ENCODE results near the gene LPCAT1.

Gene LPCAT1

DNA sequence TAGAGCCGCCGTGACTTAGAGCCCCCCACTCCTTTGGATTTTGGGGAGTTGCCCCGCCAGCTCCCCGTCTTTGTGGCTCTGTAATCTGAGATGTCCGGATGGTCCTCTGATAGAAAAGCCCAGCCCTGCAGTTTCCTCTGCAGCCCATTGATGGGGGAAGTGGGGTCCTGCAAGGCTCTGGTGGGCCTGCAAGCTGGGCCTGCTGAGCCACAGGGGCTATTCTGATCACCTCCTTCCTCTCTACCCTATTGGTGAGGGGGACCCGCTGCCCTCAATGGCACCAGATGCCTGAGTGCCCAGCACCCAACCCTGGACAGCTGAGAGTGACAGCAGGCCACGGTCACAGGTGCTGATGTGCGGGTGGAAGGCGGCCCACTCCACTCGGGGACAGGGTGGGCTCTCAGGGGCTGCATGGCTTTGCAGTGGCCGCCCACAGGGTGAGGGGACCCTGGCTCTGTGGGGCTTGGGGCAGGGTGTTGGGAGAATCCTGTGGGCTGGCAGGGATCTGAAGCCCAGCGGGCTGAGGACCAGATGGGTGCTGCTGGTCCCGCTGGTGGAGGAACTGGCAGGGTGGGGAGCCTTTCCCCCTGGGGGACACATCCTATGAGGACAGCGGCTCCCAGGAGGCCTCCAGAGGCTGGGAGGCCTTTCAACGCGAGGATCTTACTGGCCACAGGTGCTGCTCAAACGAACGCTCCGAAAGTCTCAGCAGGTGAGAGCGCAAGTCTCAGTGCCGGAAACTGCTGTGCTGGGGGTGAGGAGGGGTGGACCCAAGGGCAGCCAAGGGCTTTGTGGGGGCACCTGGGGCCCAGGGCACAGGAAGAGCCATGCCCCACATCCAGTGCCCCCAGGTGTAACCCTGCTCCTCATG is 30.0 kb upstream of the LPCAT1 start:
- in situ Hi-C loops (cut with HindIII; ENCODE audit: low sequenced_read_pairs): no loop called here

DNA sequence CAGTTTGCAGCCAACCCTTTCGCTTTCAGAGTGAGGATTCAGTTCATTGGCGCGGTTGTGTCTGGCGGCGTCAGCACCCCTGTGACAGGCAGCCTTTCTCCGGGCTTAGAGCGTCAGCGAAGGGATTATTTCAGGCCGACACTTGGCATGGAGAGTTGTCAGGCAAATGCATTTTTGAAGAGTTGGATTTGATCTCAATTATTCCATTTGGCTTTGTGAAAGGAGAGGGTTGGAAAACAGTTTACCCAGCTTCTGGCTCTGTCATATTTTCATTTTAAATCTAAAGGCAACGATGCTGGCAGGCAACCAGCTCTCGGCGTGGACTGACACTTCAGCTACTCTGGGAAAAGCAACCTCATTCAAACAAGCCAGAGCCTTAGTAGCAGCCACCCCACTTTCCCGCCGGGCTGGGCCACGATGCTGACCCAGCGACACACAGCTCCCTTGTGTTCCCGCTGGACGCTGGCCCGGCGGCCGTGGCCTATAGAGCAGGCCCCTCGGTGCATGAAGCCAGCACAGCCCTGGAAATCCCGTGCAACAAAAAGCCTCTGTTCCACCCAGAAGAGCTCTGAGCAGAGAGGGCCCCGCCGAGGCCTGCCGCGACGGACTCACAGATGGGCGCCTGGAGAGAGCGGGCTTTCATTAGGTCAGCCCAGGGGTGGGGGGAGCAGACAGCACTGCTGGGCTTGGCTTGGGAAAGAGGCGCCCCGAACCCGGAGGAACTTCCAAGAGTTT is 28.9 kb upstream of the LPCAT1 start:
- in situ Hi-C loops (cut with HindIII; ENCODE audit: low sequenced_read_pairs): no loop called here
- TF ChIP-seq, protein P1, sequence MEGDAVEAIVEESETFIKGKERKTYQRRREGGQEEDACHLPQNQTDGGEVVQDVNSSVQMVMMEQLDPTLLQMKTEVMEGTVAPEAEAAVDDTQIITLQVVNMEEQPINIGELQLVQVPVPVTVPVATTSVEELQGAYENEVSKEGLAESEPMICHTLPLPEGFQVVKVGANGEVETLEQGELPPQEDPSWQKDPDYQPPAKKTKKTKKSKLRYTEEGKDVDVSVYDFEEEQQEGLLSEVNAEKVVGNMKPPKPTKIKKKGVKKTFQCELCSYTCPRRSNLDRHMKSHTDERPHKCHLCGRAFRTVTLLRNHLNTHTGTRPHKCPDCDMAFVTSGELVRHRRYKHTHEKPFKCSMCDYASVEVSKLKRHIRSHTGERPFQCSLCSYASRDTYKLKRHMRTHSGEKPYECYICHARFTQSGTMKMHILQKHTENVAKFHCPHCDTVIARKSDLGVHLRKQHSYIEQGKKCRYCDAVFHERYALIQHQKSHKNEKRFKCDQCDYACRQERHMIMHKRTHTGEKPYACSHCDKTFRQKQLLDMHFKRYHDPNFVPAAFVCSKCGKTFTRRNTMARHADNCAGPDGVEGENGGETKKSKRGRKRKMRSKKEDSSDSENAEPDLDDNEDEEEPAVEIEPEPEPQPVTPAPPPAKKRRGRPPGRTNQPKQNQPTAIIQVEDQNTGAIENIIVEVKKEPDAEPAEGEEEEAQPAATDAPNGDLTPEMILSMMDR (IDR thresholded peaks at IDR 0.05; ENCODE audit: low read depth, low read length): no peak
- no peak for DNase-seq (ENCODE audit: low read depth, low spot score)
- no peak overlapping the region for H3K4me3 ChIP-seq (ENCODE audit: low read depth, low read length)

More for the DNA sequence above, 30.0 kb upstream of the LPCAT1 start:
- TF ChIP-seq, protein P1 (IDR thresholded peaks at IDR 0.05; ENCODE audit: low read depth, low read length): no peak
- H3K4me3 ChIP-seq (ENCODE audit: low read depth, low read length): no peak overlapping the region
- no peak for DNase-seq (ENCODE audit: low read depth, low spot score)

DNA sequence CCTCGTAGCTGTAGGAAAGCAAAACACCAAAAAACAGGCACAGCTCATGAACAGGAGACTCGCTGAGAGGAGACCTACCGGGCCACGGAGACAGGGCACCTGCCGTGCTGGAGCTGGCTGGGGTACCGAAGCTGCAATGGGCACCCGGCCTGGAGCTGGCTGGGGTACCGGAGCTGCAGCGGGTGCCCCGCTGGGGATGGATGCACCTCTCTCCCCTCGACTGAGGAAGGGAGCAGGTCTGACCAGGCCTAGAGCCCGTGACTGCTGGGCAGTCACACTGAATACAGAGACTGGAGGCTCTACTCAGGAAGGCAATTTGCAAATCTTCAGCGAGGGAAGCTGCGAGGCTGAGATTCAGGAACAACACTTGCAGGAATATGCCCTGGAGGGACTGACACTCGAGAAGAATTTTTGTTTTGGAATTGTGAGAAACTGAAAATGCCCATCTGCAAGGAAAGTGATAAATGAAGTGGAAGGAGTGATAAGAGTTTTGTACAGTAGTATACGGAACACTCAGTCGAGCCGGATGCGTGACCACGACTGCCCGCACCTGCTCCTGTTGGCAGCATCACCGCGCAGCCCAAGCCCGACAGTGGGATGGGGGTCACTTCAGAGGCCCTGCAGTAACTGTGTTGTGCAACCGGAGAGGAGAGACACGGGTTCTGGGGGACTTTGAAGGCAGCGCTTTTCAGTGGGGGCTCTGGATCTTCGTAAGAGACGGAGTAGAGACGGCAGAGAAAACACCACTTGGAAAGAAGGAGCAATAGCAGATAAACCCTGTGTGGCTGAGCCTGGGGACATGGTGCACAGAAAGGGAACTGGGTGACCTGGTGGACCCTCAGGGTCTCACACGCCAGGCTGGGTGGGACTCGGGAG is 27.9 kb upstream of the LPCAT1 start:
- DNase-seq (ENCODE audit: low read depth, low spot score): no peak
- no peak overlapping the region for H3K4me3 ChIP-seq (ENCODE audit: low read depth, low read length)
- TF ChIP-seq, protein P1 (IDR thresholded peaks at IDR 0.05; ENCODE audit: low read depth, low read length): no peak
- in situ Hi-C loops (cut with HindIII; ENCODE audit: low sequenced_read_pairs): no loop called here

DNA sequence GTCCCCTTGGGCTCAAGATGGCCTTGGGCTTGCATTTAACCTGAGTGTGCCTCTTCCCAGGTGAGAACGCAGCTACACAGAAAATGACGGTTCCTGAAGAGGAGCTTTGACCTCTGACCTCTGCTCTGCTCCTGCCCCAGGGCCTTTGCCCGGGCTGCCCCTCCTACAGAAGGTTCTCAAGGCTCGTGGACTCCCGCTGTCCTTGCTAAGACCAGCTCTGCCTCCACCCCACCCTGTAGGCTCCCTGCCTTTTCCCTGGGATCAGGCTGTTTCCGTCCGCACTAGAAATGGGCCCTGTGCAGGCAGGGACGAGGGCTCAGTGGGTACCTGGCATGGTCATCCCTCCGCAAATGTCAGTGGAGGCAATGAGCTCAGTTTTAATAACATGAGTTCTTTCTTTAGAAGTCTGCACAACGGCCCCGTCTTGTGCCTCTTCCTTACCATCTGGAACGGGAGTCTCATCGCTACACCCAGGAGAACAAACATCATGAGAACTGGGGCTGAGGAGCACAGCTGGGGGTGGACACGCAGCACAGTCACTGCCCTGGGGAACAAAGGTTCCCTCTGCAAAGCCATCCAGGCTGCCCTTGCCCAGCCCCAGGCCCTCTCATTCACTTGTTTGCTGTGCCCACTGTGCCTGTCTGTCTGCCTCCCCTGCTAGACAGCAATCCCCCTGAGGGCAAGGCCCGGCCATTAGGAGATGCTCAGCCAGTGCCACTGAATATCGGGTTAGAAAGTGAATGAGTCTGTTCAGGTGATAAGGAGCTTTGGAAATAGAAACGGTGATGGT is 26.7 kb upstream of the LPCAT1 start:
- H3K4me3 ChIP-seq (ENCODE audit: low read depth, low read length): no peak overlapping the region
- no peak for DNase-seq (ENCODE audit: low read depth, low spot score)
- in situ Hi-C loops (cut with HindIII; ENCODE audit: low sequenced_read_pairs): no loop called here
- TF ChIP-seq, protein P1 (IDR thresholded peaks at IDR 0.05; ENCODE audit: low read depth, low read length): no peak

DNA sequence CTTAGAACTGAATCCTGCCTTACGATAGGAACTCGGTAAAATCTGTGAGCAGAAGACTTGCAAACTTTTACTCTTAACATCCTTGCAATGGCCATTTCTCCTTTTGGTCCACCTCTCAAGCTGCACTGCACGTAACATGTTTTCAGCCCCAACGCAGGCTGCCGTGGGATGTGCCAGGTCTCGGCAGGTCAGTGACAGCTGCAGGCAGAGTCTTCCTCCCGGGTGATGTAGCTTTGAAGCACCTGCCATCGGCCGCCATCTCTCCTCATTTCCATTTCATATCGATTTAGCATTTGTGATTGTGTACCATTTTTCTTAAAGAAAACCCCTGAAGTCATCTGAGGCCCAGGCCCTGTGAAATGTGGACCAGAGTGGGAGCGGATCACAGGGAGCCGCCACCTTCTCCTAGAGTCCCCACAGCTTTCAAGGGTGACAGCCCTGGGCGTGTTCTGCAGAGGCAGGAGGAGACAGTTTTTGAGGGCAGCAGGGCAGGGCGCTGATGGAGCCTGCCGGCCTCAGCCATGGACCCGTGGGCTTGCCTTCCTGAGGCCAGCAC is 25.8 kb upstream of the LPCAT1 start:
- in situ Hi-C loops (cut with HindIII; ENCODE audit: low sequenced_read_pairs): no loop called here
- DNase-seq (ENCODE audit: low read depth, low spot score): no peak
- TF ChIP-seq, protein P1 (IDR thresholded peaks at IDR 0.05; ENCODE audit: low read depth, low read length): no peak
- no peak overlapping the region for H3K4me3 ChIP-seq (ENCODE audit: low read depth, low read length)
